ENCODE data around the gene SLC25A47.
"Not testable (repeated sequence)": the region's sequence is repeated elsewhere in the genome, so short reads cannot be mapped to it uniquely, and the experiment has no call there.

Gene SLC25A47

GRCh38 chr14:100306101-100306997 lies 16.8 kb upstream of the SLC25A47 start, which contains the start of gene SLC25A29:
TSS of gene SLC25A29 (minus strand) at chr14:100306444. CDS start at chr14:100306232, 212 bp downstream.
- peak; percentile 99 for DNase-seq (ENCODE audit: low spot score)

- peak; percentile 37 for DNase-seq (ENCODE audit: low spot score)
Measured at GRCh38 chr14:100306998-100307765, 16.0 kb upstream of the SLC25A47 start.

GRCh38 chr14:100307766-100308426 lies 15.2 kb upstream of the SLC25A47 start:
- DNase-seq (ENCODE audit: low spot score), result no peak

GRCh38 chr14:100308427-100308792 lies 14.7 kb upstream of the SLC25A47 start:
- not testable (repeated sequence) for DNase-seq (ENCODE audit: low spot score)

- no peak for DNase-seq (ENCODE audit: low spot score)
Measured at GRCh38 chr14:100309028-100309737, 14.0 kb upstream of the SLC25A47 start.

- DNase-seq (ENCODE audit: low spot score), result not testable (repeated sequence)
Measured at GRCh38 chr14:100312110-100312876, 10.8 kb upstream of the SLC25A47 start.

GRCh38 chr14:100312877-100313400 lies 10.2 kb upstream of the SLC25A47 start:
- DNase-seq (ENCODE audit: low spot score), result no peak

- DNase-seq (ENCODE audit: low spot score), result no peak
Measured at GRCh38 chr14:100313464-100314230, 9.5 kb upstream of the SLC25A47 start.

- DNase-seq (ENCODE audit: low spot score), result no peak
Measured at GRCh38 chr14:100314724-100315123, 8.4 kb upstream of the SLC25A47 start.

GRCh38 chr14:100317389-100317788 lies 5.8 kb upstream of the SLC25A47 start:
- no peak for DNase-seq (ENCODE audit: low spot score)

GRCh38 chr14:100317912-100318808 lies 5.0 kb upstream of the SLC25A47 start:
- DNase-seq (ENCODE audit: low spot score), result peak; percentile 93

- no peak for DNase-seq (ENCODE audit: low spot score)
Measured at GRCh38 chr14:100320157-100320856, 2.8 kb upstream of the SLC25A47 start.

- no peak for DNase-seq (ENCODE audit: low spot score)
Measured at GRCh38 chr14:100321473-100322137, 1.5 kb upstream of the SLC25A47 start.

- no peak for DNase-seq (ENCODE audit: low spot score)
Measured at GRCh38 chr14:100322138-100322957, 791 bp upstream of the SLC25A47 start.

- DNase-seq (ENCODE audit: low spot score), result no peak
Measured at GRCh38 chr14:100323942-100324307, 786 bp downstream of the SLC25A47 start.

- DNase-seq (ENCODE audit: low spot score), result no peak
Measured at GRCh38 chr14:100325231-100325632, 2.1 kb downstream of the SLC25A47 start.

- no peak for DNase-seq (ENCODE audit: low spot score)
Measured at GRCh38 chr14:100325958-100326357, 2.8 kb downstream of the SLC25A47 start.

Data from GM03348 (cell line).